Psoas muscle (tissue), 8 donors: ENCODE results near the gene NMT1. TPM values are rescaled to one million over a fixed set of nuclear protein-coding genes. Genes with fewer than 3 reads are reported as not detected.

Experiments used
- ATAC-seq, 4 donors: fragments of 200-7000 bp; cut with Tn5 transposase; one replicate each; pipeline ENCODE4 v1.9.1; 2020; ENCODE audit warnings: moderate library complexity in 3 of 4, mild to moderate bottlenecking in 2 of 4
- DNase-seq, 2 donors: peaks; one replicate each; pipeline ENCODE4 v3.0.0-alpha.2; 2020
- H3K27ac ChIP-seq: fragments of 200-600 bp; one replicate; pipeline ENCODE4 v1.8.0; 2022
- H3K27me3 ChIP-seq, 3 donors: fragments of 200-600 bp in 1 of 3; one replicate each; pipeline versions ENCODE4 v1.6.1 to v1.8.0; 2013 to 2022; ENCODE audit warnings: low read length in 2 of 3, mild to moderate bottlenecking in 2 of 3, moderate library complexity in 1 of 3; ENCODE audit not compliant: insufficient read depth in 3 of 3
- H3K36me3 ChIP-seq, 2 donors: fragments of 200-600 bp in 1 of 2; one replicate each; pipeline versions ENCODE4 v1.6.1 to v1.8.0; 2013 to 2022; ENCODE audit warnings: low read depth in 1 of 2, mild to moderate bottlenecking in 1 of 2, moderate library complexity in 1 of 2; ENCODE audit not compliant: insufficient read depth in 1 of 2
- H3K4me1 ChIP-seq: fragments of 200-600 bp; one replicate; pipeline ENCODE4 v1.8.0; 2022
- H3K4me3 ChIP-seq: fragments of 200-600 bp; one replicate; pipeline ENCODE4 v1.8.0; 2022; ENCODE audit warnings: mild to moderate bottlenecking
- H3K9me3 ChIP-seq: fragments of 200-600 bp; one replicate; pipeline ENCODE4 v1.8.0; 2022
- WGBS, 3 donors: extraction: QIAGEN DNeasy Blood & Tissue Kit; methylation state at CpG; one replicate each; pipeline versions ENCODE4 v1.1.6 to v1.1.7; 2013; 5-methylcytosine and 5-hydroxymethylcytosine counted together
- intact Hi-C, 2 donors: fragments of 100-400 bp; cut with DNase I; formaldehyde crosslinking; loops; one replicate each; pipeline versions ENCODE4 v1.11.0 to v1.14.2; 2022
- polyA plus RNA-seq, 3 donors: library from polyadenylated mRNA; stranded (reverse); fragments of 200-250 nt; gene quantifications; one replicate each; pipeline ENCODE4 v1.2.3, GENCODE V29; 2013
- total RNA-seq, 4 donors: library from RNA; stranded (reverse); fragmentation: NEBNext Ultra II Directional in 2 of 4; extraction: Animal tissue kit (Norgen Biotek cat#: 25700) in 2 of 4; gene quantifications; one replicate each; pipeline versions ENCODE4 v1.2.1 to v1.2.4, GENCODE V29; 2021 to 2023
- TF ChIP-seq, protein P1 (sequence below): fragments of 200-600 bp; IDR thresholded peaks from one replicate; pipeline ENCODE4 v1.8.0; 2022; ENCODE audit warnings: antibody characterized with exemption
- donor health status: healthy with polysubstance abuse.
- donor health status: DM: no; HTN: no; CAD: no; lungs with moderate emphysema.
- donor health status: Bipolar disorder and iron deficiency.
- donor health status: healthy.
- donor health status: DM: yes; HTN: yes; CAD: no.
- donor health status: DM: no; HTN: no; CAD: no.
- donor health status: DM: no; HTN: no; CAD: no.
- donor health status: DM: yes; HTN: yes; CAD: no.

NMT1 gene
- total and polyA plus RNA-seq, 7 donors, result 58.0 to 164 (median 79.7) TPM

DNA sequence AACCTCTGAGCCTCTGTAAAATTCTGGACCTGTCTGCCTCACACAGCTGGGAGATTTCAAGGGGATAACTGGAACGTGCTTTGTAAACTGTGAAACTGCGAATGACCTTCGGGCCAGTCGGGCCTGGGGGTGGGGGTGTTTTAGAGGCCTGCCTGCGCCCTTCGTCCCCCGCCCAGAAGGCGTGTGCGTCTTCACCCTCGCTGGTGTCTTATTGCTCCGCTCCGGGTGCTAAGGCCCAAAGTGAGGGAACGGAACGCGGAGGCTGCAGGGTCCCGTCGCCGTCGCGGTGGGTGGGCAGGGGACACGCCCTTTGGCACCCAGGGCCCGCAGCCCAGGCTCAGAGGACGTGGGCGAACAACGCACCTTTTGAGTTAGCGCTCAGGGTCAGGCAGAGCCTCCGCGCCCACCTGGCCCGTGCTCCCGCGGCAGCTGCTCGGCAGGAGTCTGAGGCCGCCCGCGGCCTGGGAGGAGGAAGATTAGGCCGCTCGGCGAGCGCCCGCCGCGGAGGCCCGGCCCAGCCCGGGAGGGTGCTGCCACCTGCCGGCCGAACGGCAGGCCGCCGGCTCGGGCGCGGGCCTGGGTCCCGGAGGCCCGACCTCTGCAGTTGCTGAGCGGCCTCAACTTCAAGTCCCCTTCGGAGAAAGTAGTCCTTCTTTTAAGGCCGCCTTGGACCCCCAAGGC lies 39.4 kb upstream of the NMT1 start:
- DNase-seq, result peak; percentile 73 to 85
- ATAC-seq, result peak; percentile 85 to 90 (median 87)
- TF ChIP-seq, protein P1, sequence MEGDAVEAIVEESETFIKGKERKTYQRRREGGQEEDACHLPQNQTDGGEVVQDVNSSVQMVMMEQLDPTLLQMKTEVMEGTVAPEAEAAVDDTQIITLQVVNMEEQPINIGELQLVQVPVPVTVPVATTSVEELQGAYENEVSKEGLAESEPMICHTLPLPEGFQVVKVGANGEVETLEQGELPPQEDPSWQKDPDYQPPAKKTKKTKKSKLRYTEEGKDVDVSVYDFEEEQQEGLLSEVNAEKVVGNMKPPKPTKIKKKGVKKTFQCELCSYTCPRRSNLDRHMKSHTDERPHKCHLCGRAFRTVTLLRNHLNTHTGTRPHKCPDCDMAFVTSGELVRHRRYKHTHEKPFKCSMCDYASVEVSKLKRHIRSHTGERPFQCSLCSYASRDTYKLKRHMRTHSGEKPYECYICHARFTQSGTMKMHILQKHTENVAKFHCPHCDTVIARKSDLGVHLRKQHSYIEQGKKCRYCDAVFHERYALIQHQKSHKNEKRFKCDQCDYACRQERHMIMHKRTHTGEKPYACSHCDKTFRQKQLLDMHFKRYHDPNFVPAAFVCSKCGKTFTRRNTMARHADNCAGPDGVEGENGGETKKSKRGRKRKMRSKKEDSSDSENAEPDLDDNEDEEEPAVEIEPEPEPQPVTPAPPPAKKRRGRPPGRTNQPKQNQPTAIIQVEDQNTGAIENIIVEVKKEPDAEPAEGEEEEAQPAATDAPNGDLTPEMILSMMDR, result peak; percentile 99
- 4 to 6% (median 6%) methylated on average over 50 to 57 of the region's 57 CpGs for WGBS, 3 donors
- Histone ChIP-seq H3K4me3 (peak overlapping the region; percentile 67), H3K4me1 (peaks cover 15% of the 10 kb centered on the region), H3K27ac (peak overlapping the region; percentile 68), H3K9me3 (no peaks in the 10 kb centered on the region), H3K27me3 (no peaks in the 10 kb centered on the region), H3K36me3 (peaks cover 0 to 7% of the 10 kb centered on the region in 2 donors)
- intact Hi-C loops, result loop anchor here (1.0 to 5.0 kb wide), 4 partner anchors 78 to 244 kb away; no protein-coding TSS in a partner anchor

DNA sequence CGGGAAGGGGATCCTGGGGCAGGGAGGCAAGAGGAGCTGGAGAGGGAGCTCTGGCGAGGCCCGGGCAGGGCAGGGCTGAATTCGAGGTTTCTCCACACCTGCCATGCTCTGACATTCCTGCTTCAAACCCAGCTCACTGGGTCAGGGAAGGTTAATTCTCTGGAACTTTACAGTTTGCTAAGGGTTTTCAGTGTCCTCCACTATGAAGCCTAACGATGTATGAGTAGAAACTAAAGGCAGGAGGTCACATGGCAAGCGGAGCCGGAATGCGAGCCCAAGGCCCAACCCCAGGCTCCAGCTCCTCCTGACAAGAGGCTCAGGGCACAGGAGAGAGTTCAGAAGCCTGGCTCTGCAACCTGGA lies 38.8 kb upstream of the NMT1 start:
- Histone ChIP-seq H3K4me3 (peak overlapping the region; percentile 67), H3K36me3 (peaks cover 0 to 11% of the 10 kb centered on the region in 2 donors), H3K4me1 (peaks cover 15% of the 10 kb centered on the region), H3K9me3 (no peaks in the 10 kb centered on the region), H3K27me3 (no peaks in the 10 kb centered on the region), H3K27ac (peak overlapping the region; percentile 30)
- intact Hi-C loops, result loop anchor here (1.0 to 5.0 kb wide), 2 partner anchors 102 to 245 kb away; no protein-coding TSS in a partner anchor
- ATAC-seq, result peak; percentile 7 to 18 (median 10)
- no peak for DNase-seq
- TF ChIP-seq, protein P1, result no peak
- 51 to 60% (median 53%) methylated on average over 8 of the region's 8 CpGs for WGBS, 3 donors

DNA sequence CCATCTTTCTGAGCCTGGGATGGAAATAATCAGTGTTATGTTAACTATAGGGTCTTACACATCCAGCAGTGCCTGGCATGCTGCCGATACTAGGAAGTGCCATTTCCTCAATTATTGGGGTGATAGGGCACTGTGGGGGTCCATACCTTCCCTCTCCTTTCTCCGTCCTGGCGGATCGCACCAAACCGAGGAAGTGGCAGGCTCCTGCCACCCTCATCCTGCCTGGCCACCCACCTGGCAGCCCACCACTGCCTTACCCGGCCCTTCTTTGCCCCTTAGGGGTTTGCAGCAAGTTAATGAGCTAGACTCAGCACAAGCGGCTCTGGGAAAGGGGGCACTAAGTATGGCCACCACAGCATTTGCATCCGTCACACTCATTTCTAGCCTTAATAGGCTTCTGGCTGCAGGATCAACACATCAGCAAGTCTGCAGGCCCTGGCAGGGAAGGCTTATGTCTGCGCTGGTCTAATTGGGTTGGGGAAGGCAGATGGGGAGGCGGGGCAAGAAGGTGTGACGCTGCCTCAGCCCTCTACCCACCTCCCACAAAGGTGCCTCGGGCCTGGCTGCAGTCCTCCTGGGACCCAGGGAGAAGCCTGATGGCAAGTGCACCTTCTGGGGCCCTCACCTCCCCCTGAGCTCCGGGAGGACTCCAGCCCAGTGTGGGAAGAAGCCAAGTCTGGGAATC lies 38.3 kb upstream of the NMT1 start:
- Histone ChIP-seq H3K4me3 (no peak overlapping the region), H3K9me3 (no peaks in the 10 kb centered on the region), H3K4me1 (peaks cover 15% of the 10 kb centered on the region), H3K27ac (no peak overlapping the region), H3K27me3 (no peaks in the 10 kb centered on the region), H3K36me3 (peaks cover 0 to 11% of the 10 kb centered on the region in 2 donors)
- intact Hi-C loops, result loop anchor here (1.0 to 5.0 kb wide), 2 partner anchors 102 to 245 kb away; no protein-coding TSS in a partner anchor
- 84 to 89% (median 86%) methylated on average over 13 of the region's 13 CpGs for WGBS, 3 donors
- no peak for DNase-seq
- ATAC-seq, result no peak
- TF ChIP-seq, protein P1, result no peak

DNA sequence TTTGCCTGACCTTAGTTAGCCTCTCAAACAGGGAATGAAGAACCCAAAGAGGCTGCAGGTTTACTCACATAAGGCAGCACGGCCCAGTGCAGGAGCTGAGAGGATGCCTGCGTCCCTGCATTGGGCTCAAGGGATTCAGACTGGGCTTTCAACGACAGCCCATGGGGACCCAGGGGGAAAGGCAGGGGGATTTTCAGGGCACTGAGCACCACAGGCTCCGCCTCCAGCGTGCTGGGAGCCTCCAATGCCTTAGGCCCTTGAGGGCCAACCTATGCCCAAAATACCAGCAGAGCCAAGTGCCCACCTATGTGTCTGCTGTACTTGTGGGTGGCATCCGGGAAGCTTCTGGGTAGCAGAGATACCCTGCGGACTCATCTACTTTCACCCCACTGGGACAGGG lies 32.0 kb upstream of the NMT1 start:
- DNase-seq (no peak), ATAC-seq (no peak)
- TF ChIP-seq, protein P1, result no peak
- peaks cover 0 to 58% of the 10 kb centered on the region in 2 donors for H3K36me3 ChIP-seq
- 89 to 93% (median 89%) methylated on average over 7 of the region's 7 CpGs for WGBS, 3 donors
- no peaks in the 10 kb centered on the region for H3K27me3 ChIP-seq
- no peak overlapping the region for H3K4me3 ChIP-seq
- intact Hi-C loops, result no loop called here
- no peaks in the 10 kb centered on the region for H3K9me3 ChIP-seq
- H3K27ac ChIP-seq, result no peak overlapping the region
- H3K4me1 ChIP-seq, result no peaks in the 10 kb centered on the region
